GM12891 (cell line): ENCODE measurements around the gene TAS1R1.

Experiments used
- POLR2AphosphoS5 ChIP-seq: IDR thresholded peaks from 2 replicates; pipeline ENCODE4 v1.6.1; 2011; ENCODE audit warnings: low read depth, low read length, control low read depth
- SPI1 ChIP-seq: IDR thresholded peaks from 2 replicates; pipeline ENCODE4 v1.6.1; 2011; ENCODE audit warnings: low read depth, low read length, control low read depth

- TF ChIP-seq POLR2AphosphoS5: no peak
- TF ChIP-seq SPI1: no peak
Observed at GRCh38 chr1:6515771-6516170, 39.3 kb upstream of the TAS1R1 start.
